Renal cortex interstitium (tissue), 11 donors: ENCODE data around the gene FRAS1. TPM values are rescaled to one million over a fixed set of nuclear protein-coding genes. Genes with fewer than 3 reads are reported as not detected.
"Not testable (repeated sequence)": the region's sequence is repeated elsewhere in the genome, so short reads cannot be mapped to it uniquely, and the experiment has no call there.

Experiments used
- DNase-seq, 11 donors: peaks; one replicate each; pipeline ENCODE4 v3.0.0-alpha.2; 2013; ENCODE audit warnings: low read depth in 9 of 11, low spot score in 4 of 11; ENCODE audit errors: extremely low read depth in 1 of 11
- polyA plus RNA-seq, 3 donors: library from polyadenylated mRNA; unstranded; fragments of 120-200 nt; gene quantifications; one replicate each; pipeline ENCODE4 v1.2.1, GENCODE V29; 2013; ENCODE audit not compliant: insufficient read length in 3 of 3

The FRAS1 gene
- polyA plus RNA-seq, 3 donors: 79.1 to 92.9 (median 84.9) TPM

GRCh38 chr4:78484574-78484973 is 427.5 kb downstream of the FRAS1 start:
- DNase-seq: no peak

DNA sequence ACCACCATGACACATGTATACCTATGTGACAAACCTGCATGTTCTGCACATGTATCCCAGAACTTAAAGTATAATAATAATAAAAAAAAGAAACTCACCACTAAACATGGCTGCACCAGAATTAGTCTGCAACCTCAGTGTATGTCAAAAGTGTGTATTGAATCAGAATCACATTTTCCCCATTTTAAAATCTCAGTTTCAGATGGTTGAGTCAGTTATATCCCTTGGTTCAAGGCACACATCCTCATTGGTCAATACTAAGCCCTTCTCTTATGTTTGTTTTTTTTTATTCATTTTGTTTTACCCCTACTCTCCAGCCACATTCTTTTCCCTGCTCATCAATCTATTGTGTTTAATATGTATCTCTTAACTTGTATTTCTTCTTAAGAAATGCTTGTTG is 436.6 kb downstream of the FRAS1 start:
- no peak for DNase-seq

DNA sequence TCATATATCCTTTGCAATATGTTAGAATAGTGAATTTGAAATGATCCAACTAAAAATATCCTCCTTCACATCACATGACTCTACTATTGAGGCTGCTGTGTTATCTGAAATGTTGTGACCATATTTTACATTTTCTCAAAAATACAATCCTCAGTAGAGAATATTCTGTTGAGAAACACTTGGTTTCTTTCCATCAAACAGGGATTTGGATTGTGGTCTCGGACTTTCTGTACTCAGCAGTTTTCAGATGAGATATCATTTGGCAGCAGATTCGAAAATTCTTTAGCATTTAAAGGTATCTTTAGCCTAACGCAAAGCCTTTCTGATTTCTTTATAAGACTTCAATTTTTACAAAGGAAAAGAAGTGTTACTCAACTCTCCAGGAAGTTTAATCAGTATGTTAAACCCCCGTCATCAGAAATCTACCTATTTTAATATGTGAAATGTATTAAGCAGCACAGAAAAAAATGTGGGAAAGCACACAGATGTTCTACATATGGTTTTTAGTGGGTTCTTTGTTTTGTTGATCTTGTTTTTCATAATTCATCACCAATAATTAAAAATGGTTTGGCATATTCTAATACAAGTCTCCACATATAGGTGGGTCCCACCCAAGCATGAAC is 439.0 kb downstream of the FRAS1 start:
- no peak for DNase-seq

DNA sequence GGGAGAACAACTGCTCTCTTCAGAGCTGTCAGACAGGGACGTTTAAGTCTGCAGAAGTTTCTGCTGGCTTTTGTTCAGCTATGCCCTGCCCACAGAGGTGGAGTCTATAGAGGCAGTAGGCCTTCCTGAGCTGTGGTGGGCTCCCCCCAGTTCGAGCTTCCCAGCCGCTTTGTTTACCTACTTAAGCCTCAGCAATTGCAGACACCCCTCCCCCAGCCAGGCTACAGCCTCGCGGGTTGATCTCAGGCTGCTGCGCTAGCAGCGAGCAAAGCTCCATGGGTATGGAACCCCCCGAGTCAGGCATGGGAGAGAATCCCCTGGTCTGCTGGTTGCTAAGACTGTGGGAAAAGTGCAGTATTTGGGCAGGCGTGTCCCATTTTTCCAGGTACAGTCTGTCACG is 449.1 kb downstream of the FRAS1 start:
- not testable (repeated sequence) for DNase-seq

DNA sequence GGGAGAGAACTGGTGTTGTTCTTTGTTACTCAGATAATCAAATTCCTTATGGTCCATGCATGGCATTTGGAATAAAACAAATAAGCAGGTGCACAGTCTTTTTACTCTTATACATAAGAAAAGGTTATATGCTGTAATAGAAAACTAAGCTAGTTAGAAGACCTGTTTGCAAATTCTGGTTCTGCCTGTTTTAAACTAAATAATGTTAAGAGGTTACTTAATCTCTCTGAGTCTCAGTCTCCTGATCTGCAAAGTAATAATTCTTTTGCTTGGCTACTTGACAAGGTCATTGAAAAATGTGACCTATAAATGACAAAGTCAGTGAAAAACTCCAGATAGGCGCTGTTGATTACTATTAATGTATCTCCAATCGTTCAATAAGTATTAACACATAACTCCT is 451.9 kb downstream of the FRAS1 start:
- DNase-seq: no peak

DNA sequence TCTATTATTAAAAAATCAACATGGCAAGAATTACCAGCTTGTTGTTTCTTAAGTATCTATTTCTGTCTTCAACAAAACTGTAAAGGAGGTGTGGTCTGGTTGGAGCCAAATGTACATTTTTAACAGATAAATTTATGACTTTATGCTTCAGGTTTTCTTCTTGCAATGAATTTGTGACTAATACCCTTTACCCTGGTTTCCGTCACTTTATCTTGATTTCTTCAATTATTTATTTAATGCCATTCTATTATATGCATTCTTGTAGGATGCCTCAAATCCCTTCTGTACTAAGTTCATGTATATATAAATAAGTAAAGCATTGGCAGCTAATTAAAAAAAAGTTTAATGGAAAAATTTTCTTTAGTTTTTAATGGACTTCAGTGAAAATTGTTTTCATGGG is 453.0 kb downstream of the FRAS1 start:
- no peak for DNase-seq

GRCh38 chr4:78510681-78511080 is 453.6 kb downstream of the FRAS1 start:
- no peak for DNase-seq

DNA sequence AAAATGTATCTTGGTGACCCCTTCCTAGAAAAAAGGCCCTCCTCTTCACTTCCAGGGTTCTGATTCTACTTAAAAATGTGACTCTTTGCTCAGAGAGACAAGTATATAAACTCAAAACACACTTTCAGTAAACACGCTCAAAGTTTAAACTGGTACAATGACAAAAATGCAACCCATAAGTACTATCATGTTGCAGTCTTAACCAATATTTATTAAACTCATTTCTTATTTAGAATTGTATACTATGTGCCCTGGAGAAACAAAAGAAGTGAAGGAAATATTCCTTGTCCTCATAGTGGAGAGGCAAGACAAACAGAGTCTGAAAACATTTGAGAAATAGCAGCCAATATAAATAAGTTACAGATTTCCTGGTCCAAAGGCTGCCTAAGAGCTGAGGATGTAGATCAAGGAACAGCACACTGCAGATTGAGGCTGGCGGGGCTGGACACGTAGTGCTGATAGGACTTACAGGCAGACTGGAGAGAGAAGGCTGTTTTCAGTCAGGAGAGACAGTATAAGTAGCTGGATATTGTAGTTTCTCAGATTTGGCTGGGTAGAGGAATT is 455.3 kb downstream of the FRAS1 start:
- peak in 1 of 11 donors; percentile 5 for DNase-seq

- no peak for DNase-seq
These were observed 456.4 kb downstream of the FRAS1 start for GRCh38 chr4:78513411-78513975.

GRCh38 chr4:78517050-78517652 is 460.0 kb downstream of the FRAS1 start:
- peak in 6 of 11 donors; percentile 20 to 45 (median 36) for DNase-seq

DNA sequence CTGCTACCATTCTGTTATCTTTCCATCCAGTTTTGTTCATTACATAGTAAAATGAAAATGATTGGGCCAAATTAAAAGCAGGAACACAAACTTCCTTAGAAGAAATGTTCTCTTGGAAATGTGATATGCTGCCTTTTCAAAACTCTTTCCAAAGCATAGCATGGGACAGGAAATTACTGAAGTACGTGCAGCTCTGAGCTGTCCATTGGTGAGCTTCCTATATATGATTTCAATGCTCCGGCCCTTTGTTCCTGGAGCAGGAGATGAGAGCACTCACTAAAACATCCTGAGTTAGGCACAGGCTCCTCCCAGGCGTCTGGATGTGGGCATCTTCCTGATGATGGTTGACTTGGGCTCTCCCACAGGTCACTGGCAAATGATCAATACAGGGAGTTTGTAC is 461.4 kb downstream of the FRAS1 start:
- no peak for DNase-seq

DNA sequence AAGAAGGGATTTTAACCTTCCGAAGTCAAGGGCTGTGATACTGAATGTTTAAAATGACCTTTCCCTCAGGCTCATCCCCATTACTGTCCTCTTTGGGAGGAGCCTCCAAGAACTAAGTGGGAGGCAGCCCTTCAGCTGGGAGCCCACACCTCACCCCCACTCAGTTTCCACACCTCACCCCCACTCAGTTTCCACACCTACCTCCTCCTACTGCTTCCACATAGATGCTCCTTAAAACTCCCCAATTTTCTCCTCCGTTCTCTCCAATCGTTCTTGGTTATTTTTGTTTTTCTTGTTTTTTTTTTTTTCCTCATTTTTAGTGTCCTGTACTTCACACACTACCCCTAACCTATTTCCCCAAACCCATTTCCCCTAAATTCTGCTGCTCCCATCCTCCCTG is 462.8 kb downstream of the FRAS1 start:
- DNase-seq: no peak

DNA sequence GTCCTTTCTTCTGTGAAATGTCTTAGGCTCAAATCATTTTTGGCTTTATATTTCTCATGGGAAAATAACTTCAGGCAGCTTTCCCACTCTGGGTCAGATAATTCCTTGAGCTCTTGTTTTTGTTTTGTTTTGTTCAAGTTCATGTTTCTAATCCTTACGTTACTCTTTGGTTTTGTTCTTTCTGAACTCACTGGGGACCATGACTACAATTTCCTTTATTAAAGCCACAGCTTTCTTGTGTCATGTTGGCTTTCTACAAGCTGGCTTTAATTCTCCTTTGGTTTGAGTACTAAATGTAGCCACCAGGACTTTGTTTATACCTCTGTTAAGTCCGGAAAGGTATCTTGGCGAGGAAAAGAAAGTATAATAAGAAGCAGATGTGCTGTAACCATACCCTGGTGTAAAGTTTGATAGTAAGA is 463.7 kb downstream of the FRAS1 start:
- no peak for DNase-seq

DNA sequence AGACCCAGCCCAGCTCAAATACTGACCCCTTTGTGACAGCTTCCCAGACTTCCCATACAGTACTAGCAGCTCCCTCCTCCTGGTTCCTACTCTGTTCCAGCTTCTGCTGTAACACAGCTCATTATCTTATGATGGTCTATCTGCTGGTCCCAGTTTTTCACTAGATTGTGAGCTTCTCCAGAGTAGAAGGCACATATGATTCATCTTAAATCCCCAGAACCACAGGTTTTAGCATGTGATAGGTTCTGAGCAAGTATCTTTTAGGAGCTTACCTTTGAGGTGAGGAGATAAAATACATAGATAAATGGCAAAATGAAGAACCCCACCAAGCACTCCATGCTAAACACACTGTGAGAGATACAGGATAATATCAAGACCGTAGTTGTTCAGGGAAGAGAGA is 466.9 kb downstream of the FRAS1 start:
- no peak for DNase-seq

- DNase-seq: no peak
These were observed 468.4 kb downstream of the FRAS1 start for GRCh38 chr4:78525559-78525958.

DNA sequence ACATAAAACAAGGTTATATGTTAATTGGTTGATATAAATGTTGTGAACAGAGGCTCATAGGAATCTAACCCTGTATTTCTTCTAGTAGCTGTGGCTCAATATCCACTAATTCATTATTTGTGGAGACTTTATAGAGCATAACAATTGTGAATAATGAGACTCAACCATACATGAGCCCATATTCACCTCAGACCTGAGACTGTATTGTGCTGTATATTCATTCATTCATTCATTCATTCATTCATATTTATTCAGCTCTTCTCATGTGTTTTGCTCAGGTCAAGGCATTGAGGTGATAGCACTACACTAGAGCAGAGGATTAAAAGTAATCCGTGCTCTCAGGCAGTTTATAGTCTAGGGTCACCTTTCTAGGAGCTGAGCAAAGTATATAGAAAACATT is 470.0 kb downstream of the FRAS1 start:
- no peak for DNase-seq

DNA sequence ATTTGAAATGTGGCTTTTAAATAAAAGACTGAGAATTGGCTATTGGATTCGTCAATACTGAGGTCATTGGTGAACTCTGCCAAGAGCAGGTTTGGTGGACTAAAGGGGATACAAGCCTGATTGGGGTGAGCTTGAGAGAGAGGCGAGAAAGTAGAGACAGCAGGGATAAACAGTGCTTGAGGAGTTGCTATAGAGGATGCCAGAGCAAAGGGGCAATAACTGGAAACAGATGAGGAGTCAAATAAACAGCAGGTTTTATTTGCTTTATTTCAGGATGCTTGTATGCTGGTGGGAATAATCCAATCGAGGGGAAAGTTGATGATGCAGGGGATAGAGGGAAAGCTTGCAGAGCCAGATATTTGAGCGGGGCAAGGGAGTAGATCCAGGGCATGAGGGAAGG is 470.4 kb downstream of the FRAS1 start:
- no peak for DNase-seq

DNA sequence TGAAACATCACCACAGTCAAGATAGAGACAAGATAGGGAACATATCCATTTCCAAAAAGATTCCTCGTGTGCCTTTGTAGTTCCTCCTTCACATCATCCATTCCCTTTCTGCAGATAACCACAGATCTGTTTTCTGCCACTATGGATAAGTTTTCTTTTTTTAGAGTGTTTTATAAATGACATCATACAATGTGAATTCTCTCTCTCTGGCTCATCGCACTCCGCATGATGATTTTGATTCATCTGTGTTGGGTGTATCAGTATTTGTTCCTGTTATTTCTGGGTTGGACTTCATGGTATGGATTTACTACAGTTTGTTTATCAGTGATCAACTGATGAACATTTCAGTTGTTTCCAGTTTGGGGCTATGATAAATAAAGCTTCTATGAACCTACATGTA is 471.2 kb downstream of the FRAS1 start:
- no peak for DNase-seq

DNA sequence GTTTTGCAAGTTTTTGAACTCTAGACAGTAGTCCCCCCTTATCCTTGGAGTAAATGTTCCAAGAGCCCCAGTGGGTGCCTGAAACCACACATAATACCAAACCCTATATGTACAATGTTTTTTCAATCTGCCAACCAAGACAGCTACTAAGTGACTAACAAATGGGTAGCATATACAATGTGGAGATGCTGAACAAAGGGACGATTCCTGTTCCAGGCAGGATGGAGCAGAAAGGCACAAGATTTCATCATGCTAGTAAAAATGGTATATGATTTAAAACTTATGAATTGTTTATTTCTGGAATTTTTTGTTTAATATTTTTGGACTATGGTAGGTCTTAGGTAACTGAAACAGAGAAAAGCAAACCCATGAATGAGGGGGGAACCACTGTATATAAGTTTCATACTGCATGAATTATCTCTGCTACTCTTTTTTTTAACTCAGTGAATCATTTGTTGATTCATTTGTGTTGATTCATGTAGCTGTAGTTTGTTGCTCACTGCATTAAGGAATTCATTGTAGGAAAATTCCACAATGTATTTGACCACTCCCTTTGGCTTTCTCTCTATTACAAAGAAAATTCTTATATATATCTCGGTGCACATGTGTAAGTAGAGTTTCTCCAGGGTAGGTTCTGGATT is 472.6 kb downstream of the FRAS1 start:
- DNase-seq: no peak

GRCh38 chr4:78532046-78532445 is 474.9 kb downstream of the FRAS1 start:
- DNase-seq: no peak
